Measurements from ENCODE around the gene CAPG. TPM values are rescaled to one million over a fixed set of nuclear protein-coding genes. Genes with fewer than 3 reads are reported as not detected.

CAPG gene
- total and polyA plus RNA-seq, 2 of the 4 experiments (the other 2 are of a cell fraction) = 79.9 to 98.3 TPM

DNA sequence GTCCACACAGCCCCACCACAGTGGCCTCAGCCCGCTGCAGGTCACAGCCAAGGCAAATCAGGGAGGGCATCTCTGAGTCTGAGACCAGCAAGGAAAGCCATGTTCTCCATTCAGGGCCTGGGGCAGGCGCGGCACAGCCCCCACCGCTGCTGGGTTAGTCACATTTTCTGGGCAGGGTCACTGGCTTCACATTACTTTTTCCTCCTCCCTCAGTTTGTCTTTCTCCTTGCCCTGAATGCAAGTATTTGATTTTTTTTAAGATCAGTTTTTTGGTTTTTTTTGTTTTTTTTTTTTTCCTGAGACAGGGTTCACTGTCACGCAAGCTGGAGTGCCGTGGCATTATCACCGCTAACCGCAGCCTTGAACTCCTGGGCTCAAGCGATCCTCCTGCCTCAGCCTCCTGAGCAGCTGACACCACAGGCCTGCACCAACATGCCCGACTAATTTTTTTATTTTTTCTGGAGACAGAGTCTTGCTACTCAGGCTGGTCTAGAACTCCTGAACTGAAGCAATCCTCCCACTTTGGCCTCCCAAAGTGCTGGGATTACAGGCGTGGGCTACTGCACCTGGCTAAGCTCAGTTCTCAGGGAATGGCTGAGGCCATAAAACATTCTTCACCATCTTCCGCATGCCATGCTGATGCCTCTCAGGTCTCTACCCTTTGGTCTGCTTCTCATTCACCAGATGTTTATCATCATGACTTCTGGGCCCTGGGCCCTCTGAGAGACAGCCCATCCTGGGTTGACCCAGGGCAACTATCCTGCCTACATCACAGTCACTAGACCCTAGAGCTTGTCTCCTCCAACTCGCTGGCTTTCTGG is 628 bp upstream of the CAPG start (continued):
- no peak for TF ChIP-seq MXI1 (IDR thresholded peaks at IDR 0.05; ENCODE audit: borderline replicate concordance, low read depth, low read length)

DNA sequence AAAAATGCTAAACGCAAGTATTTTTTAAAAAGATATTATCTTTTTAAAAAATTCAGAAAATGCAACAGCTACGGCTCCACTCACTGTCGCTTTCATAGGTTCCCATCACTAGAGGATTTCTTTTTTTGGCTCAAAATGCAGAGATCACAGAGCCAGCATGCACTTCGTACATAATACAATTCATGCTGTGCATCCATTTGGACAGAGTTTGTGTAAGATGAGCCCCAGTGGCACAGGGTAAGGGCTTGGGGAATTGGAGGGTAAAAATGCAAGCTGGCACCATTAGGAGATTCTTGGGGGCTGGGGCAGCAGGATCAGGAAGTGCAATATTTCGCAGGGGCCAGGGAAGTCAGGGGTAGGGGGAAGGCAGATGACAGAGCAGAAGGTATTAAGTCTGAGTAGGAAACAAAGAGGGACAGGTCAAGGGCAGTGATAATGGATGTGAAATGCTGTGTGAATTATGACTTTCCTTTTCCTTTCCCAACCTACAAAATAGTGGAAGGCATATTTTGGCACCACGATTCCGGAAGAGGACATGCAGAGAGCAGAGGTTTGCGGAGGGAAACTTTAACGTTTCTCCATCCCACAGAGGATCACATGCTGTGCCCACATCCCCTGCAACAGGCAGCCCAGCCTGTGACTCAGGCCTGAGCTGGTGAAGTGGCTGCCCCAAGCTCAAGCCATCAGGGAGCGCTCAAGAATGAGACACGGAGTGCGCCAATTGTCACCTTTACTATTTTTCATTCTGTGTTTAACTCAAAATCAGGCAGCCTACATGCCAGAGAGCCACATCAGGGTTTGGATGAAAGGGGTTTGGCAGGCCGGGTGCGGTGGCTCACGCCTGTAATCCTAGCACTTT is 4.7 kb downstream of the CAPG start:
- no peak for TF ChIP-seq MAZ (IDR thresholded peaks at IDR 0.05; ENCODE audit: borderline replicate concordance, low read depth, low read length)
- TF ChIP-seq RFX5 (IDR thresholded peaks at IDR 0.05; ENCODE audit: low read depth, low read length) = no peak
- TF ChIP-seq MXI1 (IDR thresholded peaks at IDR 0.05; ENCODE audit: borderline replicate concordance, low read depth, low read length) = no peak
- ChIA-PET CTCF (no interaction called here), POLR2A (ENCODE audit: unreplicated experiment) (no interaction called here)
- no peak overlapping the region for H4K91ac ChIP-seq (ENCODE audit: insufficient read depth, low read depth, low read length)
- no peaks in the 10 kb centered on the region for H3K27me3 ChIP-seq (ENCODE audit: control insufficient read depth, insufficient read depth, low read length)
- H4K8ac ChIP-seq (ENCODE audit: low read depth in 2 of 2, low read length in 2 of 2) = no peak overlapping the region
- H3K18ac ChIP-seq (ENCODE audit: low read depth, low read length) = no peak overlapping the region
- no peaks in the 10 kb centered on the region for H3K9me3 ChIP-seq (ENCODE audit: control insufficient read depth, insufficient read depth, low read length)
- WGBS, 2 experiments (ENCODE audit: extremely low coverage in 2 of 2, insufficient read length in 1 of 2) = 79% methylated on average over 5 of the region's 15 CpGs; no CpG with 5 or more reads in 1 of the 2 experiments
- no peak overlapping the region for H4K5ac ChIP-seq (ENCODE audit: low read depth, low read length)
- no peak overlapping the region for H2BK15ac ChIP-seq (ENCODE audit: low read depth, low read length)
- peaks cover 5% of the 10 kb centered on the region; the same call in 1 of the 2 replicates for H3K4me1 ChIP-seq (ENCODE audit: control insufficient read depth, insufficient read depth, low read length)
- H2AK9ac ChIP-seq (replicated peaks; ENCODE audit: low read depth, low read length, poor library complexity) = no peak overlapping the region
- no peaks in the 10 kb centered on the region for H4K20me1 ChIP-seq (ENCODE audit: insufficient read depth, low read length)
- H3K4me2 ChIP-seq (ENCODE audit: low read depth, low read length) = no peak overlapping the region
- H3K9ac ChIP-seq (ENCODE audit: low read depth, low read length) = no peak overlapping the region
- H3K56ac ChIP-seq (ENCODE audit: extremely low read depth, insufficient read depth, low read length) = no peak overlapping the region
- no peaks in the 10 kb centered on the region; the same call in 1 of the 2 replicates for H3K9me1 ChIP-seq (ENCODE audit: insufficient read depth, low read length)
- peaks cover 5% of the 10 kb centered on the region for H3K36me3 ChIP-seq (ENCODE audit: control insufficient read depth, insufficient read depth, low read length)
- intact Hi-C loops (cut with micrococcal nuclease) (no loop called here), dilution Hi-C loops (cut with HindIII; ENCODE audit: low sequenced_read_pairs, unreplicated experiment) (no loop called here), in situ Hi-C loops (cut with MboI; ENCODE audit: low sequenced_read_pairs) (no loop called here)
- no peak overlapping the region for H2BK5ac ChIP-seq (ENCODE audit: low read depth, low read length, poor library complexity, severe bottlenecking)
- DNase-seq (peak; percentile 21), ATAC-seq (ENCODE audit: low read depth) (peak; percentile 30)
- H3K79me1 ChIP-seq (ENCODE audit: low read depth in 1 of 2, low read length in 2 of 2) = peaks cover 9 to 33% of the 10 kb centered on the region in 2 experiments
- H3K4ac ChIP-seq (ENCODE audit: low read depth, low read length) = no peak overlapping the region
- no peak overlapping the region for H3K4me3 ChIP-seq (ENCODE audit: insufficient read depth, low read depth, low read length)
- no TSS peak for BruUV-seq (replicated peaks)
- H2AK5ac ChIP-seq (ENCODE audit: low read depth, low read length) = no peak overlapping the region
- no peak overlapping the region for H3K23ac ChIP-seq (ENCODE audit: low read depth, low read length)
- no peak overlapping the region for H3K27ac ChIP-seq (ENCODE audit: insufficient read depth, low read length)
- no peak overlapping the region for H2BK20ac ChIP-seq (ENCODE audit: low read depth, low read length)
- peak overlapping the region; percentile 77 for H2AFZ ChIP-seq (replicated peaks; ENCODE audit: low read length, poor library complexity)
- H2BK120ac ChIP-seq (ENCODE audit: low read depth, low read length) = no peak overlapping the region
- 0 out of 2 replicates have a peak overlapping the region, but pooled peaks have one; percentile 22 for H3K14ac ChIP-seq (replicated peaks; ENCODE audit: low read depth, low read length)

Measured in IMR-90 (cell line).